ENCODE data around the gene CCDC71L.

The CCDC71L gene

GRCh38 chr7:106623315-106623660, 37.7 kb downstream of the CCDC71L start:
- DNase-seq, result no peak

- DNase-seq, result no peak
Measured at GRCh38 chr7:106622654-106623314, 38.2 kb downstream of the CCDC71L start.

DNA sequence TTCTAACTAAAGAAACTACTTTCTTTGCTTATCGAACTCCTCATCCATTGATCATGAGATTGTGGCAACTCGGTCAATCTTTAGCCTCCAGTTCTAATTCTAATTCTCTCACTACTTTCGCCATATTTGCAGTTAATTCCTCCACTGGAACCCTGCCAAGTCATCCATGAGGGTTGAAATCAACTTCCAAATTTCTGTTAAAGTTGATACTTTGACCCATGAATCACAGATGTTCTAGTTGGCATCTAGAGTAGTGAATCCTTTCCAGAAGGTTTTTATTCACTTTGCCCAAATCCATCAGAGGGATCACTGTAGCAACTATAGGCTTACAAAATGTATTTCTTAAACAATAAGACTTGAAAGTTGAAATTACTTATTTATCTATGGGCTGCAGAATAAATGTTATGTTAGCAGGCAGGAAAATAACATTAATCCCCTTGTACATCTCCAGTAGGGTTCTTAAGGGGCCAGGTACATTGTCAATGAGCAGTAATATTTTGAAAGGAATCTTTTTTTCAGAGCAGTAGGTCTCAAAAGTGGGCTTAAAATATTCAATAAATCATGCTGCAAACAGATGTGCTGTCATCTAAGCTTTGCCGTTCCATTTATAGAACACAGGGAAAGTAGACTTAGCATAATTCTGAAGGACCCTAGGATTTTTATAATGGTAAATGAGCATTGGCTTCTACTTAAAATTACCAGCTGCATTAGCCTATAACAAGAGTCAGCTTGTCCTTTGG, 39.4 kb downstream of the CCDC71L start:
- DNase-seq, result no peak

GRCh38 chr7:106620676-106621075, 40.3 kb downstream of the CCDC71L start:
- DNase-seq, result no peak

DNA sequence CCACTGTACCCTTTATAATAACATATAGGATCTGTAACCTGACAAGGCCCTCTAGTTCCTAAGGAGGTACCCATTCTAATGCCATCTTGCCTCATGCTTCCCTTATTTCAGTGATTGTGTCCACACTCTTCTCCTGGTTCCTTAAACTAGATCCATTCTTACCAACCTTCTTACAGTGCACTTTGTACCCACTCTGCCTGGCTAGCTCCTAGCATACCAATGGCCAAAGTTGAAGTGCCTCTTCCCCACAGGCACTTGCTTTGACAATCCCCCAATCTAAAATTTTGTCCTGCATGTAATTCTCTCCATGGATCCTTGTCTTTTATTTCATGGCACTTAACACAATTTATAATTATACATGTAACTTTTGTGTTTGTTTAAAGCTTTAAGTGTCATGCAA, 40.9 kb downstream of the CCDC71L start:
- no peak for DNase-seq

DNA sequence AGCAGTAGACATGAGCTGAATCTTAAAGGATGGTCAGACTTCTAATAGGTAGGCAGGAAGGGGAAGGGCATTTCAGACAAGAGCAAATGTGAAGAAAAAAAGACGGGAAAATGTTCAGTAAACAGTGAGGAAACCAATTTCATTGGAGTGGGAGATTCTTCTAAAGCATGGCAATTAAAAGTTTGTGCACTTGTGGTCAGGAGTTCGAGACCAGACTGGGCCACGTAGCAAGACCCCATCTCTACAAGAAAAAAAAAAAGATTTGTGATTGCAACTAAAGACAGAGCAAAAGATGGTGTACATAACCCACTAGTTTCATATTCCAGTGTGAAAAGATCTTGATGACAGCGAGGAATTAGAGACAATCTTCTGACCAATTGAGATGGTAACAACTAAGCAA, 41.7 kb downstream of the CCDC71L start:
- no peak for DNase-seq

- no peak for DNase-seq
Measured at GRCh38 chr7:106618480-106618879, 42.5 kb downstream of the CCDC71L start.

- DNase-seq, result no peak
Measured at GRCh38 chr7:106617860-106618259, 43.1 kb downstream of the CCDC71L start.

DNA sequence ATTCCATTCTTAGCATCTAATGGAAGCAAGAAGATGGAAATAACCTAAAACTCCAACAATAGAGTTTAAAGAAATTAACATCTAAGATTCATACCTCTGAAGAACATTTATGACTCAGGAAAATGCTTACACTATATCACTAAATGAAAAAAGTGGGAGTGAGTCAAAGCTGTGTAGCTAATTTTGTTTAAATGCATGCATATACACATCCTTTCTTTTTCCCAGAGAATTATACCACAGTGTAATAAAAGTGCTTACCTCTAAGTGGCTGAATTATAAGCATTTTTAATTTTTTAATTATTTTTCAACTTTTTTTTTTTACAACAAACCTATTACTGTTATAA, 44.3 kb downstream of the CCDC71L start:
- no peak for DNase-seq

- DNase-seq, result no peak
Measured at GRCh38 chr7:106615808-106616707, 44.9 kb downstream of the CCDC71L start.

GRCh38 chr7:106614751-106615150, 46.2 kb downstream of the CCDC71L start:
- no peak for DNase-seq

DNA sequence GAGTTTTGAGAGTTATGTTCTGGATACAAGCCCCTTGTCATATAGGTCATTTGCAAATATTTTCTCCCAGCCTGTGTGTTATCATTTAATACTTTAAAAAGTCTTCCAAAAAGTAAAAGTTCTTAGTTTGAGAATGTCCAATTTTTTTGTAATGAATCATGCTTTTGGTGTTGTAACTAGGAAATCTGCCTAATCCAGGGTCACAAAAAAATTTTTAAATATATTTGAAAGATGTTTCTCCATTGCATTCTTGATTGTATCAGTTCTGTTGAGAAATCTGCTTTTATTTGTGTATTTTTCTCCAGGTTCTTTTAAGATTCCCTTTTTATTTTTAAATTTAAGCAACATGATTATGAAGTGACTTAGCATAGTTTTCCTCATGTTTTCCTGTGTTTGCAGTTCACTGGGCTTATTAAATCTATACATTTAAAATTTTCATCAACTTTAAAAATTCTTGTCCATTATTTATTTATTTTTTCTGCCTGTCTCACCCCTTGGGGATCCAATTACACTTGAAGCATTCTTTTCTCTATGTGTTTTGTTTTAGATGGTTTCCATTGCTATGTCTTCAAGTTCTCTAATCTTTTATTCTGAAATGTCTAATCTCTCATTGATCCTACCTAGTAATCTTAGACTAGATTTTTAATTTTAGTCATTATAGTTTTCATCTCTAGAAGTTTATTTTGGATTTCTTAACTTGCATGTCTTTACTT, 47.0 kb downstream of the CCDC71L start:
- DNase-seq, result no peak

DNA sequence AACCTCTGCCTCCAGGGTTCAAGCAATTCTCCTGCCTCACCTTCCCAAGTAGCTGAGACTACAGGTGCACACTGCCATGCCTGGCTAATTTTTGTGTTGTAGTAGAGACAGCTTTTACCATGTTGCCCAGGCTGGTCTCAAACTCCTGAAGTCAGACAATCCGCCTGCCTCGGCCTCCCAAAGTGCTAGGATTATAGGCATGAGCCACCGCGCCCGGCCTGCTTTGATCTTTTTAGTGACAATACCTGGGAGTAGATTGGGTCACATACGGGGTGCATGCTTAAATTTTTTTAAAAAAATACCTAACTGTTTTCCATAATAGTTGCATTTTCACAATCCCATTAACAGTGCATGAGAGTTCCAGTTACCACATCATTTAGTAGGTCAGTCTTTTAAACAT, 47.7 kb downstream of the CCDC71L start:
- DNase-seq, result no peak

DNA sequence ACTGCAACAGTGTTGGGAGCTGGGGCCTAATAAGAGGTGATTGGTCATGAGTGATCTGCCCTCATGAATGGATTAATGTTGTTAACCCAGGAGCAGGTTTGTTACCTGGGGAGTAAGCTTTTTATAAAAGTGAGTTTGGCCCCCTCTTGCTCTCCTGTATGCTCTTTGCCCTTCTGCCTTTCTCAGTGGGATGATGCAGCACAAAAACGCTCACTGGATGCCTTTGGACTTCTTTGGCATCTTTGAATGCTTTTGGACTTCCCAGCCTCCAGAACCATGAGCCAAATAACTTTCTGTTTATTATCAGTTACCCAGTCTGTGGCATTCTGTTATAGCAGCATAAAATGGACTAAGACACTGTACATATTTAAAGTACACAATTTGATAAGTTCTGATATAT, 48.5 kb downstream of the CCDC71L start:
- DNase-seq, result no peak

DNA sequence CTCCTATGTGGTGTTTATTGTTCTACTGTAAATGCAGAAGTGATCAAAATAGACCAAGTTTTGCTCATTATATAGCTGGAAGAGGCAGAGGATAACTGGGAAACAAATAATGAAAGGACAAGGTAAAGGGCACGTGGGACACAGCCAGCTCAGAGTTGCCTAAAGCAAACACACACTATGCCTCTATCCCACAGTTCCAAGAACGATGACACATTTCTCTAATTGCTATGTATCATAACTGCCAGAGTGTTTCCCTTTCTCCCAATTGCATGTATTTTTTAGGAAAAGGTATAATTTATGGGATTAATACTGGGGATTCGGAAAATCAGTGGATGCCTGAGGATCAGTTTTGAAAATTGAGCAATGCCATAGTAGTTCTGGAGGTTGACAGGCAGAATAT, 49.0 kb downstream of the CCDC71L start:
- no peak for DNase-seq

DNA sequence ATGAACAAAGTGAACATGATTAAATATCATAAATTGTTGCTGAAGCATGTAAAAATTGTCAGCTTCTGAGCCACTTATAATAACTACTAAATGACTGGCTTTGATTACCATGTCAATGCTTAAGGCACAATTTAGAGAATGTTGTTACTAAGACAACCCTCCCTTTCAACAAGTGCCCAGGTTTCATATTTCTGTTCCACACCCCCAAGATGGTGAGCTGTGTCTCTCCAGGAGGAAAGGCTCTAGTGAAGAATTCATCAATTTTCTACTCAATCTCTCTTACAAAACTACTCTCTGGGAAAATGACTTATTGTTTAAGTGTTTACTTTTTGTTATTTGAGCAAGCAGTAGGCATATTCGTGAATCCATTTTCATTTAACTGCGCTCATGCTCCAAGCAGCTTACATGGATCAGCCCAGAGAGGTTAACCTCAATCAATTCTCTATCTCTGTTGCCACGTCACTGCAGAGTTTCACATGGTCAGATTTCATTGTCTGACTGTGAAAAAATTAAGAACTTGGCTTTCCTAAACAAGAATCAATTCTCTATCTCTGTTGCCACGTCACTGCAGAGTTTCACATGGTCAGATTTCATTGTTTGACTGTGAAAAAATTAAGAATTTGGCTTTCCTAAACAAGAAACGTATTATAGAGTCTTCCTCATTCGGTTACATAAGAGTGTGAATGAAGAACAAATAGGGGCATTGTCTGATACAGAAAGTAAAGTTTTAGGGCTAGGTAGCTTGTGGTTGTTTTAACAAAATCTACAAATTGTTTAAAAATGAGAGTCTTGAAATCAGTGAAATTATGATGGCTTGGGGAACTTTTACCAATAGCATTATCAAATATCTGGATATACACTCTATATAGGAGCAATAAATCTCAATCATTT, 49.7 kb downstream of the CCDC71L start:
- DNase-seq, result peak; percentile 75

- no peak for DNase-seq
Measured at GRCh38 chr7:106609416-106609815, 51.5 kb downstream of the CCDC71L start.

DNA sequence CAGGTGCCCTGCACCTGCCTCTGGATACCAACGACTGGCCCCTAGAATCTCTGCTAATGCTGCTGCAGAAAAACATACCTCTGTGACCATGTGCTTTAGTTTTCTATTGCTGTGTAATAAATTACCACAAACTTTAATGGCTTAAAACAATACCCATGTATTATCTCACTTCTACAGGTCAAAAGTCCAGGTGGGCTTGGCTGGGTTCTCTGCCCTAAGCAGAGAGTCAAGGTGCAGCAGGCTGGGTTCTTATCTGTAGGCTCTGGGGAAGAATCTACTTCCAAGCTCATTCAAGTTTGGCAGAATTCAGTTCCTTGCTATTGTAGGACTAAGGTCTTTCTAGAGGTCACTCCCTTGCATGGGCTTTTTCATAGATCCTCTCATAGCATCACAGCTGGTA, 52.3 kb downstream of the CCDC71L start:
- DNase-seq, result no peak

Measured in NCI-H1436 treated with DMSO at 0.1 percent for 48 hours (cell line).